DMS79 treated with DMSO at 0.1 percent for 48 hours (cell line): ENCODE data around the gene PRDM12.
A peak's percentile ranks its signal among the peaks of the same experiment; 100 is the strongest.

ENCODE experiments used
- DNase-seq: peaks from one replicate; lab custom pipeline; 2025; lab: John Stamatoyannopoulos, UW

The PRDM12 gene

GRCh38 chr9:130635721-130636647, 28.4 kb upstream of the PRDM12 start:
- DNase-seq, result no peak

GRCh38 chr9:130636648-130637020, 27.8 kb upstream of the PRDM12 start:
- DNase-seq, result no peak

- DNase-seq, result no peak
Observed at GRCh38 chr9:130638284-130639123, 25.9 kb upstream of the PRDM12 start.

GRCh38 chr9:130639124-130639765, 25.1 kb upstream of the PRDM12 start:
- no peak for DNase-seq

GRCh38 chr9:130639866-130640555, 24.4 kb upstream of the PRDM12 start:
- DNase-seq, result no peak

GRCh38 chr9:130640681-130641080, 23.7 kb upstream of the PRDM12 start:
- DNase-seq, result no peak

- DNase-seq, result peak; percentile 25
Observed at GRCh38 chr9:130642926-130643325, 21.5 kb upstream of the PRDM12 start.

- DNase-seq, result no peak
Observed at GRCh38 chr9:130651221-130651620, 13.2 kb upstream of the PRDM12 start.

GRCh38 chr9:130651752-130652151, 12.6 kb upstream of the PRDM12 start:
- no peak for DNase-seq

GRCh38 chr9:130654879-130655278, 9.5 kb upstream of the PRDM12 start:
- no peak for DNase-seq

GRCh38 chr9:130658893-130659698, 5.3 kb upstream of the PRDM12 start:
- no peak for DNase-seq

GRCh38 chr9:130659699-130660248, 4.6 kb upstream of the PRDM12 start:
- DNase-seq, result peak; percentile 22

- no peak for DNase-seq
Observed at GRCh38 chr9:130660326-130660682, 4.1 kb upstream of the PRDM12 start.

- DNase-seq, result no peak
Observed at GRCh38 chr9:130660683-130661450, 3.5 kb upstream of the PRDM12 start.

- DNase-seq, result no peak
Observed at GRCh38 chr9:130661451-130662098, 2.8 kb upstream of the PRDM12 start.

- DNase-seq, result peak; percentile 35
Observed at GRCh38 chr9:130662099-130662969, 2.1 kb upstream of the PRDM12 start.

- no peak for DNase-seq
Observed at GRCh38 chr9:130662970-130663257, 1.5 kb upstream of the PRDM12 start.

GRCh38 chr9:130663258-130663976, 977 bp upstream of the PRDM12 start:
- DNase-seq, result no peak
